Endothelial cell (in vitro differentiated cells): ENCODE measurements around the gene JHY. TPM values are rescaled to one million over a fixed set of nuclear protein-coding genes. Genes with fewer than 3 reads are reported as not detected.

ENCODE experiments used
- DNase-seq: peaks from one replicate; pipeline ENCODE4 v3.0.0; 2021; ENCODE audit warnings: low spot score
- H3K27ac Mint-ChIP-seq: one replicate; pipeline ENCODE4 v1.8.0; 2021; ENCODE audit warnings: mixed read lengths, inconsistent platforms; ENCODE audit not compliant: unreplicated experiment
- H3K27me3 Mint-ChIP-seq: one replicate; pipeline ENCODE4 v1.8.0; 2021; ENCODE audit warnings: mild to moderate bottlenecking, moderate library complexity, mixed read lengths, inconsistent platforms; ENCODE audit not compliant: unreplicated experiment
- H3K36me3 Mint-ChIP-seq: one replicate; pipeline ENCODE4 v1.8.0; 2021; ENCODE audit warnings: mild to moderate bottlenecking, low read depth, mixed read lengths, inconsistent platforms; ENCODE audit not compliant: unreplicated experiment
- H3K4me1 Mint-ChIP-seq: one replicate; pipeline ENCODE4 v1.8.0; 2021; ENCODE audit warnings: mild to moderate bottlenecking, mixed read lengths, inconsistent platforms; ENCODE audit not compliant: unreplicated experiment
- H3K4me3 Mint-ChIP-seq: one replicate; pipeline ENCODE4 v1.8.0; 2021; ENCODE audit warnings: mild to moderate bottlenecking, mixed read lengths, inconsistent platforms; ENCODE audit not compliant: unreplicated experiment
- H3K9me3 Mint-ChIP-seq: one replicate; pipeline ENCODE4 v1.8.0; 2021; ENCODE audit warnings: mixed read lengths, inconsistent platforms; ENCODE audit not compliant: unreplicated experiment
- CTCF ChIP-seq: fragments of 200-600 bp; sonication (generic); IDR thresholded peaks from one replicate; pipeline ENCODE4 v1.5.0; 2021; ENCODE audit warnings: antibody characterized with exemption; ENCODE audit not compliant: unreplicated experiment
- total RNA-seq: library from RNA; stranded (reverse); fragmentation: NEBNext Ultra II Directional; extraction: Animal tissue kit (Norgen Biotek cat#: 25700); gene quantifications from one replicate; pipeline ENCODE4 v1.2.1, GENCODE V29; 2021; ENCODE audit not compliant: unreplicated experiment

JHY gene
- total RNA-seq, 1 donor from 2014 or later, result 2.8 TPM

- Mint-ChIP-seq H3K4me1 (peaks cover 29% of the 10 kb centered on the region), H3K36me3 (no peaks in the 10 kb centered on the region), H3K27me3 (peaks cover 35% of the 10 kb centered on the region), H3K4me3 (no peak within 1 kb of the TSS), H3K27ac (no peak within 1 kb of the TSS), H3K9me3 (no peaks in the 10 kb centered on the region)
- peak; percentile 81 for DNase-seq
- no peak for TF ChIP-seq CTCF
Observed at GRCh38 chr11:122981388-122982264, 99.1 kb downstream of the JHY start, which contains the start of gene BSX. Gene BSX (minus strand): TSS chr11:122981834. CDS start chr11:122981671, 163 bp downstream.

- no peak for TF ChIP-seq CTCF
- Mint-ChIP-seq H3K27ac (no peak overlapping the region), H3K4me3 (peak overlapping the region; percentile 85), H3K9me3 (no peaks in the 10 kb centered on the region), H3K27me3 (peaks cover 23% of the 10 kb centered on the region), H3K4me1 (peaks cover 18% of the 10 kb centered on the region), H3K36me3 (no peaks in the 10 kb centered on the region)
- no peak for DNase-seq
Observed at GRCh38 chr11:122983438-122984185, 101.1 kb downstream of the JHY start.

GRCh38 chr11:122984186-122985011, 101.8 kb downstream of the JHY start:
- H3K4me1 Mint-ChIP-seq, result peaks cover 14% of the 10 kb centered on the region
- no peak for TF ChIP-seq CTCF
- H3K27me3 Mint-ChIP-seq, result peaks cover 21% of the 10 kb centered on the region
- H3K4me3 Mint-ChIP-seq, result peak overlapping the region; percentile 92
- H3K27ac Mint-ChIP-seq, result no peak overlapping the region
- DNase-seq, result peak; percentile 35
- no peaks in the 10 kb centered on the region for H3K9me3 Mint-ChIP-seq
- no peaks in the 10 kb centered on the region for H3K36me3 Mint-ChIP-seq

GRCh38 chr11:122995526-122995925, 113.0 kb downstream of the JHY start:
- Mint-ChIP-seq H3K27me3 (no peaks in the 10 kb centered on the region), H3K9me3 (no peaks in the 10 kb centered on the region), H3K4me1 (no peaks in the 10 kb centered on the region), H3K27ac (no peak overlapping the region), H3K4me3 (no peak overlapping the region), H3K36me3 (no peaks in the 10 kb centered on the region)
- TF ChIP-seq CTCF, result no peak
- DNase-seq, result no peak
